SK-N-SH (cell line): ENCODE measurements around the gene TULP3. TPM values are rescaled to one million over a fixed set of nuclear protein-coding genes. Genes with fewer than 3 reads are reported as not detected.

Experiments used
- CTCF ChIA-PET: fragments of 300-600, 350-600 bp; formaldehyde crosslinking; extraction: SDS; loops from one replicate; lab custom pipeline; 2021; lab: Yijun Ruan, JAX
- POLR2A ChIA-PET: fragments of 350-600 bp; sonication (Branson Sonifier 250); formaldehyde crosslinking; extraction: SDS; loops from one replicate; lab custom pipeline; 2020; ENCODE audit warnings: antibody characterized with exemption, inconsistent platforms; lab: Yijun Ruan, JAX
- DNase-seq: peaks from one replicate; pipeline ENCODE4 v3.0.0; 2012
- H2AFZ ChIP-seq: fragments of 200-600 bp; sonication (generic); 2 replicates; pipeline ENCODE4 v1.8.1; 2016; ENCODE audit warnings: antibody characterized with exemption, mild to moderate bottlenecking, low read depth
- H3F3A ChIP-seq: fragments of 200-600 bp; sonication (generic); replicated peaks from 2 replicates; pipeline ENCODE3; 2016; ENCODE audit warnings: antibody characterized with exemption, mild to moderate bottlenecking; ENCODE audit not compliant: insufficient read depth
- H3K27ac ChIP-seq, 2 experiments: fragments of 200-500 bp in 1 of 2; fragments of 200-600 bp in 1 of 2; sonication (Bioruptor generic) in 1 of 2; sonication (generic), shearing (Covaris generic) in 1 of 2; 2 replicates each; pipeline versions ENCODE4 v1.5.1 to v1.6.1; 2014 to 2016; ENCODE audit warnings: low read depth in 2 of 2, inconsistent platforms in 1 of 2, low read length in 1 of 2, mild to moderate bottlenecking in 1 of 2, mixed read lengths in 1 of 2
- H3K27me3 ChIP-seq: fragments of 200-600 bp; sonication (generic), shearing (Covaris generic); 2 replicates; pipeline ENCODE4 v1.6.1; 2016; ENCODE audit warnings: mixed run types; ENCODE audit not compliant: insufficient read depth
- H3K36me3 ChIP-seq, 2 experiments: fragments of 200-500 bp in 1 of 2; fragments of 200-600 bp in 1 of 2; sonication (Bioruptor generic) in 1 of 2; sonication (generic) in 1 of 2; replicated peaks in 1 of 2; 2 replicates each; pipeline versions ENCODE3 to v1.5.1; 2014 to 2016; ENCODE audit warnings: low read length in 1 of 2, mild to moderate bottlenecking in 1 of 2; ENCODE audit not compliant: insufficient read depth in 2 of 2, control insufficient read depth in 1 of 2
- H3K4me1 ChIP-seq, 2 experiments: fragments of 200-500 bp in 1 of 2; fragments of 200-600 bp in 1 of 2; sonication (Bioruptor generic) in 1 of 2; sonication (generic), shearing (Covaris generic) in 1 of 2; 2 replicates each; pipeline versions ENCODE4 v1.5.1 to v1.6.1; 2014 to 2016; ENCODE audit warnings: low read depth in 1 of 2, low read length in 1 of 2, mixed run types in 1 of 2; ENCODE audit not compliant: insufficient read depth in 2 of 2, control insufficient read depth in 1 of 2
- H3K4me2 ChIP-seq: fragments of 200-600 bp; sonication (generic), shearing (Covaris generic); 2 replicates; pipeline ENCODE4 v1.6.1; 2017; ENCODE audit warnings: mixed run types
- H3K4me3 ChIP-seq, 2 experiments: fragments of 200-500 bp in 1 of 2; fragments of 200-600 bp in 1 of 2; sonication (Bioruptor generic) in 1 of 2; sonication (generic), shearing (Covaris generic) in 1 of 2; 2 replicates each; pipeline versions ENCODE4 v1.5.1 to v1.8.1; 2014 to 2016; ENCODE audit warnings: low read depth in 2 of 2, inconsistent platforms in 1 of 2, low read length in 1 of 2, mild to moderate bottlenecking in 1 of 2, mixed read lengths in 1 of 2, moderate library complexity in 1 of 2
- H3K79me2 ChIP-seq: fragments of 200-600 bp; sonication (generic); 2 replicates; pipeline ENCODE4 v1.8.1; 2017; ENCODE audit warnings: mild to moderate bottlenecking; ENCODE audit not compliant: insufficient read depth
- H3K9ac ChIP-seq: fragments of 200-600 bp; sonication (generic); 2 replicates; pipeline ENCODE4 v1.6.1; 2017; ENCODE audit warnings: mixed run types
- H3K9me2 ChIP-seq: fragments of 200-600 bp; sonication (generic); 2 replicates; pipeline ENCODE4 v1.6.1; 2017; ENCODE audit warnings: mixed run types
- H3K9me3 ChIP-seq: fragments of 200-600 bp; sonication (generic); 2 replicates; pipeline ENCODE4 v1.6.1; 2017; ENCODE audit warnings: mixed run types, mild to moderate bottlenecking, moderate library complexity
- H4K20me1 ChIP-seq: fragments of 200-600 bp; sonication (generic); 2 replicates; pipeline ENCODE4 v1.6.1; 2017; ENCODE audit warnings: mild to moderate bottlenecking, mixed run types; ENCODE audit not compliant: insufficient read depth
- CHD2 ChIP-seq: fragments of 150-350 bp; IDR thresholded peaks from 2 replicates; pipeline ENCODE4 v1.6.1; 2018; ENCODE audit warnings: low read length; ENCODE audit not compliant: partially characterized antibody
- FOSL2 ChIP-seq: IDR thresholded peaks from 2 replicates; pipeline ENCODE4 v1.4.0; 2012; ENCODE audit warnings: low read depth, mild to moderate bottlenecking, moderate library complexity, borderline replicate concordance
- FOXJ3 ChIP-seq: sonication (generic); formaldehyde crosslinking; IDR thresholded peaks from 2 replicates; pipeline ENCODE4 v1.5.1; 2020; ENCODE audit warnings: mild to moderate bottlenecking, missing genetic modification reagents
- GABPA ChIP-seq: IDR thresholded peaks from 2 replicates; pipeline ENCODE4 v1.4.0; 2012; ENCODE audit warnings: low read depth, mild to moderate bottlenecking
- JUND ChIP-seq: IDR thresholded peaks from 2 replicates; pipeline ENCODE4 v1.4.0; 2012
- MEF2A ChIP-seq: IDR thresholded peaks from 2 replicates; pipeline ENCODE4 v1.4.0; 2012; ENCODE audit warnings: low read depth, borderline replicate concordance
- MXI1 ChIP-seq: IDR thresholded peaks from 2 replicates; pipeline ENCODE4 v1.6.1; 2012; ENCODE audit warnings: mild to moderate bottlenecking, low read depth, low read length, improper control_type of control experiment
- NRF1 ChIP-seq: IDR thresholded peaks from 2 replicates; pipeline ENCODE4 v1.6.1; 2012; ENCODE audit warnings: low read depth, mild to moderate bottlenecking, low read length
- POLR2AphosphoS5 ChIP-seq: IDR thresholded peaks from 2 replicates; pipeline ENCODE4 v1.6.1; 2012; ENCODE audit warnings: low read depth, low read length
- RCOR1 ChIP-seq: fragments of 150-350 bp; IDR thresholded peaks from 2 replicates; pipeline ENCODE4 v1.6.1; 2017; ENCODE audit warnings: antibody characterized with exemption, low read length
- RFX5 ChIP-seq: IDR thresholded peaks from 2 replicates; pipeline ENCODE4 v1.6.1; 2012; ENCODE audit warnings: mild to moderate bottlenecking, improper control_type of control experiment, low read length
- RXRA ChIP-seq: IDR thresholded peaks from 2 replicates; pipeline ENCODE4 v1.4.0; 2012; ENCODE audit warnings: low read depth, mild to moderate bottlenecking, borderline replicate concordance
- SMC3 ChIP-seq: IDR thresholded peaks from 2 replicates; pipeline ENCODE4 v1.6.1; 2012; ENCODE audit warnings: low read depth, low read length, improper control_type of control experiment
- TAF1 ChIP-seq: IDR thresholded peaks from 2 replicates; pipeline ENCODE4 v1.6.1; 2012; ENCODE audit warnings: low read depth, mild to moderate bottlenecking, low read length, moderate library complexity, borderline replicate concordance
- TCF12 ChIP-seq: IDR thresholded peaks from 2 replicates; pipeline ENCODE4 v1.4.0; 2012
- YY1 ChIP-seq: IDR thresholded peaks from 2 replicates; pipeline ENCODE4 v1.4.0; 2012; ENCODE audit warnings: low read depth, mild to moderate bottlenecking
- WGBS: methylation state at CpG from one replicate; pipeline ENCODE4 v1.1.6; 2017; ENCODE audit warnings: low lambda C conversion rate; 5-methylcytosine and 5-hydroxymethylcytosine counted together
- polyA plus RNA-seq, 3 experiments: library from polyadenylated mRNA; depleted of rRNA; stranded (reverse); fragments of >200 nt; gene quantifications; 2 replicates each; pipeline ENCODE4 v1.2.3, GENCODE V29; 2012
- TF ChIP-seq, protein P1 (sequence below): IDR thresholded peaks from 2 replicates; pipeline ENCODE4 v1.4.0; 2012; ENCODE audit warnings: low read depth
- TF ChIP-seq, protein P2 (sequence below): fragments of 150-350 bp; IDR thresholded peaks from 2 replicates; pipeline ENCODE4 v1.6.1; 2017; ENCODE audit warnings: antibody characterized with exemption, low read length, low read depth, borderline replicate concordance
- TF ChIP-seq, protein P3 (sequence below): fragments of 150-350 bp; IDR thresholded peaks from 2 replicates; pipeline ENCODE4 v1.6.1; 2016; ENCODE audit warnings: mild to moderate bottlenecking, low read depth, low read length
- TF ChIP-seq, protein P4 (sequence below): fragments of 200-600 bp; sonication (generic); IDR thresholded peaks from 2 replicates; pipeline ENCODE4 v1.6.1; 2017; ENCODE audit warnings: antibody characterized with exemption, mild to moderate bottlenecking, moderate library complexity
- TF ChIP-seq, protein P5 (sequence below): IDR thresholded peaks from 2 replicates; pipeline ENCODE4 v1.4.0; 2012; ENCODE audit warnings: low read depth, borderline replicate concordance
- TF ChIP-seq, protein P6 (sequence below): IDR thresholded peaks from 2 replicates; pipeline ENCODE4; 2012

TULP3 gene
- polyA plus RNA-seq, 1 of the 3 experiments (the other 2 are of a cell fraction), result 22.6 TPM

DNA sequence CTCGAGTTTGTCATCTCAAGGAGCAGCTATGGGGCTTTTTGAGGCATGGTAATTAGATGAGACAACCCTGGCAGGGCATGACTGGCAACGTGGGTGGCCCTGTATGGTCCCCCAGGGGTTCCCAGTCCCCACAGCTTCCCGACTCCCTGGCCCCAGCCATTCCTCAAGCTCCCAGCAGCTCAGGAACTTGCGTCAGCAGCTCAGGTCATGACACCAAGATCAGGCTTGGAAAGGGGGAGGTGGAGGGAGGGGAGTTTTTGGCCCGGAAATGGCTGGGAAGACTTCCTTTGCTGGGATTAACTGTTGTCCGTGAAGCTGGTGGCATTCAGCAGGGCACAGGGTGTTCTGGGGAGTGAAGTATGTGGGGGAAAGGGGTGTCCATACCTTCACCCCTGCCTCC lies 45.4 kb upstream of the TULP3 start:
- H3K9ac ChIP-seq, result no peak overlapping the region
- no peak overlapping the region for H3K4me3 ChIP-seq
- no peaks in the 10 kb centered on the region for H3F3A ChIP-seq
- H3K4me2 ChIP-seq, result no peak overlapping the region
- no peaks in the 10 kb centered on the region for H3K9me2 ChIP-seq
- H3K27ac ChIP-seq, result no peak overlapping the region
- ChIA-PET CTCF (interaction anchor here (0.7 to 3.4 kb wide), 13 partner anchors 9 to 197 kb away, joined by 3 to 18 read pairs (median 6); partner anchors contain the start of gene NRIP2), POLR2A (interaction anchor here (0.9 kb wide), 1 partner anchor 8 kb away, joined by 3 read pairs; no protein-coding TSS in a partner anchor)
- no peaks in the 10 kb centered on the region for H3K36me3 ChIP-seq
- H3K27me3 ChIP-seq, result no peaks in the 10 kb centered on the region
- TF ChIP-seq TAF1, result no peak
- no peak for TF ChIP-seq MEF2A
- TF ChIP-seq, protein P1, sequence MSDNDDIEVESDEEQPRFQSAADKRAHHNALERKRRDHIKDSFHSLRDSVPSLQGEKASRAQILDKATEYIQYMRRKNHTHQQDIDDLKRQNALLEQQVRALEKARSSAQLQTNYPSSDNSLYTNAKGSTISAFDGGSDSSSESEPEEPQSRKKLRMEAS, result no peak
- no peak for TF ChIP-seq FOXJ3
- TF ChIP-seq SMC3, result no peak
- TF ChIP-seq TCF12, result no peak
- no peak for TF ChIP-seq FOSL2
- TF ChIP-seq CHD2, result no peak
- DNase-seq, result no peak
- H2AFZ ChIP-seq, result no peak overlapping the region
- H3K9me3 ChIP-seq, result no peaks in the 10 kb centered on the region
- 42% methylated on average over 3 of the region's 6 CpGs for WGBS
- no peaks in the 10 kb centered on the region for H3K79me2 ChIP-seq
- H4K20me1 ChIP-seq, result no peaks in the 10 kb centered on the region
- peaks cover 0 to 6% of the 10 kb centered on the region in 2 experiments; a peak in 1 of 4 replicates for H3K4me1 ChIP-seq

DNA sequence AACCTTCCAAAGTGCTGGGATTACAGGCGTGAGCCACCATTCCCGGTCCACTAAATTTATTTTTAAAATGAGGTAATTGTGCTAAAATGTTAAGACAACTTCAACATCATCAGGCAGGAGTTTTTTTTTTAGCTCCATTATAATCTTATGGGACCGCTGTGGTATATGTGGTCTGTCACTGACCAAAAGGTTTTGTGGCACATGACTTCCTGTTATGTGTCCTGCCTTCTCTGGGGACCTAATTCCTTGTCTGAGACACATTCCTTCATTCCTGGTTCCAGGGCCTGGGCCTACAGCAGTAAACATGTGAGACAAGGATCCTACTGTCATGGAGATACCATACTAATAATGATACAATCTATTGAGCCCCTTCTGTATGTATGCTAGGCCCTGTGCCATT lies 38.8 kb upstream of the TULP3 start:
- Histone ChIP-seq H4K20me1 (no peaks in the 10 kb centered on the region), H3K27me3 (no peaks in the 10 kb centered on the region), H3K4me3 (no peak overlapping the region), H3K9me3 (no peaks in the 10 kb centered on the region), H3K9ac (no peak overlapping the region), H3K36me3 (no peaks in the 10 kb centered on the region), H3K79me2 (no peaks in the 10 kb centered on the region), H3F3A (no peaks in the 10 kb centered on the region), H3K4me2 (no peak overlapping the region), H3K27ac (no peak overlapping the region), H2AFZ (no peak overlapping the region), H3K9me2 (no peaks in the 10 kb centered on the region), H3K4me1 (no peaks in the 10 kb centered on the region)
- DNase-seq, result no peak
- ChIA-PET CTCF (interaction anchor here (0.7 to 3.6 kb wide), 5 partner anchors 68 to 190 kb away, joined by 3 to 14 read pairs (median 3); no protein-coding TSS in a partner anchor), POLR2A (no interaction called here)
- 92% methylated on average over 3 of the region's 3 CpGs for WGBS
- TF ChIP-seq, protein P1, result no peak
- TF ChIP-seq YY1 (no peak), JUND (no peak), POLR2AphosphoS5 (no peak), NRF1 (no peak), RXRA (no peak), GABPA (no peak), RFX5 (no peak), RCOR1 (no peak), FOXJ3 (no peak), MXI1 (no peak), SMC3 (no peak)
- TF ChIP-seq, protein P2, sequence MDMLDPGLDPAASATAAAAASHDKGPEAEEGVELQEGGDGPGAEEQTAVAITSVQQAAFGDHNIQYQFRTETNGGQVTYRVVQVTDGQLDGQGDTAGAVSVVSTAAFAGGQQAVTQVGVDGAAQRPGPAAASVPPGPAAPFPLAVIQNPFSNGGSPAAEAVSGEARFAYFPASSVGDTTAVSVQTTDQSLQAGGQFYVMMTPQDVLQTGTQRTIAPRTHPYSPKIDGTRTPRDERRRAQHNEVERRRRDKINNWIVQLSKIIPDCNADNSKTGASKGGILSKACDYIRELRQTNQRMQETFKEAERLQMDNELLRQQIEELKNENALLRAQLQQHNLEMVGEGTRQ, result no peak
- TF ChIP-seq, protein P3, sequence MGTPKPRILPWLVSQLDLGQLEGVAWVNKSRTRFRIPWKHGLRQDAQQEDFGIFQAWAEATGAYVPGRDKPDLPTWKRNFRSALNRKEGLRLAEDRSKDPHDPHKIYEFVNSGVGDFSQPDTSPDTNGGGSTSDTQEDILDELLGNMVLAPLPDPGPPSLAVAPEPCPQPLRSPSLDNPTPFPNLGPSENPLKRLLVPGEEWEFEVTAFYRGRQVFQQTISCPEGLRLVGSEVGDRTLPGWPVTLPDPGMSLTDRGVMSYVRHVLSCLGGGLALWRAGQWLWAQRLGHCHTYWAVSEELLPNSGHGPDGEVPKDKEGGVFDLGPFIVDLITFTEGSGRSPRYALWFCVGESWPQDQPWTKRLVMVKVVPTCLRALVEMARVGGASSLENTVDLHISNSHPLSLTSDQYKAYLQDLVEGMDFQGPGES, result no peak
- TF ChIP-seq, protein P4, sequence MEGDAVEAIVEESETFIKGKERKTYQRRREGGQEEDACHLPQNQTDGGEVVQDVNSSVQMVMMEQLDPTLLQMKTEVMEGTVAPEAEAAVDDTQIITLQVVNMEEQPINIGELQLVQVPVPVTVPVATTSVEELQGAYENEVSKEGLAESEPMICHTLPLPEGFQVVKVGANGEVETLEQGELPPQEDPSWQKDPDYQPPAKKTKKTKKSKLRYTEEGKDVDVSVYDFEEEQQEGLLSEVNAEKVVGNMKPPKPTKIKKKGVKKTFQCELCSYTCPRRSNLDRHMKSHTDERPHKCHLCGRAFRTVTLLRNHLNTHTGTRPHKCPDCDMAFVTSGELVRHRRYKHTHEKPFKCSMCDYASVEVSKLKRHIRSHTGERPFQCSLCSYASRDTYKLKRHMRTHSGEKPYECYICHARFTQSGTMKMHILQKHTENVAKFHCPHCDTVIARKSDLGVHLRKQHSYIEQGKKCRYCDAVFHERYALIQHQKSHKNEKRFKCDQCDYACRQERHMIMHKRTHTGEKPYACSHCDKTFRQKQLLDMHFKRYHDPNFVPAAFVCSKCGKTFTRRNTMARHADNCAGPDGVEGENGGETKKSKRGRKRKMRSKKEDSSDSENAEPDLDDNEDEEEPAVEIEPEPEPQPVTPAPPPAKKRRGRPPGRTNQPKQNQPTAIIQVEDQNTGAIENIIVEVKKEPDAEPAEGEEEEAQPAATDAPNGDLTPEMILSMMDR, result no peak
- TF ChIP-seq, protein P5, sequence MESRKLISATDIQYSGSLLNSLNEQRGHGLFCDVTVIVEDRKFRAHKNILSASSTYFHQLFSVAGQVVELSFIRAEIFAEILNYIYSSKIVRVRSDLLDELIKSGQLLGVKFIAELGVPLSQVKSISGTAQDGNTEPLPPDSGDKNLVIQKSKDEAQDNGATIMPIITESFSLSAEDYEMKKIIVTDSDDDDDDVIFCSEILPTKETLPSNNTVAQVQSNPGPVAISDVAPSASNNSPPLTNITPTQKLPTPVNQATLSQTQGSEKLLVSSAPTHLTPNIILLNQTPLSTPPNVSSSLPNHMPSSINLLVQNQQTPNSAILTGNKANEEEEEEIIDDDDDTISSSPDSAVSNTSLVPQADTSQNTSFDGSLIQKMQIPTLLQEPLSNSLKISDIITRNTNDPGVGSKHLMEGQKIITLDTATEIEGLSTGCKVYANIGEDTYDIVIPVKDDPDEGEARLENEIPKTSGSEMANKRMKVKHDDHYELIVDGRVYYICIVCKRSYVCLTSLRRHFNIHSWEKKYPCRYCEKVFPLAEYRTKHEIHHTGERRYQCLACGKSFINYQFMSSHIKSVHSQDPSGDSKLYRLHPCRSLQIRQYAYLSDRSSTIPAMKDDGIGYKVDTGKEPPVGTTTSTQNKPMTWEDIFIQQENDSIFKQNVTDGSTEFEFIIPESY, result no peak
- TF ChIP-seq, protein P6, sequence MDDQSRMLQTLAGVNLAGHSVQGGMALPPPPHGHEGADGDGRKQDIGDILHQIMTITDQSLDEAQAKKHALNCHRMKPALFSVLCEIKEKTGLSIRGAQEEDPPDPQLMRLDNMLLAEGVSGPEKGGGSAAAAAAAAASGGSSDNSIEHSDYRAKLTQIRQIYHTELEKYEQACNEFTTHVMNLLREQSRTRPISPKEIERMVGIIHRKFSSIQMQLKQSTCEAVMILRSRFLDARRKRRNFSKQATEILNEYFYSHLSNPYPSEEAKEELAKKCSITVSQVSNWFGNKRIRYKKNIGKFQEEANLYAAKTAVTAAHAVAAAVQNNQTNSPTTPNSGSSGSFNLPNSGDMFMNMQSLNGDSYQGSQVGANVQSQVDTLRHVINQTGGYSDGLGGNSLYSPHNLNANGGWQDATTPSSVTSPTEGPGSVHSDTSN, result no peak
